WTC11 (cell line): ENCODE results near the gene LPP.

Source experiments
- CTCF ChIP-seq: fragments of 200-600 bp; IDR thresholded peaks from 2 replicates; pipeline ENCODE4 v1.8.0; 2022; ENCODE audit warnings: antibody characterized with exemption
- TF ChIP-seq, protein P1 (sequence below): sonication (generic); formaldehyde crosslinking; conservative IDR thresholded peaks from 2 replicates; pipeline ENCODE4 v1.8.1; 2022; ENCODE audit warnings: mild to moderate bottlenecking, missing genetic modification reagents

DNA sequence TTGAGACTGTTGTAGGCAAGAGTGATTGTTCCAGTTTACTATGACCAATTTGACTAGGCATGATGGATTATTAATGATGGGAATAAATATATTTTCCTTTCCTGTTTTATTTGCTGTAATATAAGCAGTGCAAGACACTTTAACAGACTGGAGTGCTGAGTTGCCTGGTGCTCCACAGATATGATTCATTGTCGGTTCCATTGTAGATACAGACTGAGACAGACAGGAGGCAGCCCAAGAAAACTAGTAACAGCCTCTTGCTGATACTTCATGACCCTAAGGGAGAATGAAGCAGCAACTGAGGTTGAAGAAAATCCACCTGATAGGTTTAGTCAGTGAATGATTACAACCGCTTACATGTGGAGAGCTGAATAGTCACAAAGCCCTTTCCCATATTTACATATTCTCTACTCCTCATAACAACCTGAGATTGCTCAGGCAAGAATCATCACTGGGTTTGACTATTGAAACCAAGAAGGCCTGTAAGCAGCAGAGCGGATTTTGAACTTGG lies 782.7 kb downstream of the LPP start:
- TF ChIP-seq, protein P1, sequence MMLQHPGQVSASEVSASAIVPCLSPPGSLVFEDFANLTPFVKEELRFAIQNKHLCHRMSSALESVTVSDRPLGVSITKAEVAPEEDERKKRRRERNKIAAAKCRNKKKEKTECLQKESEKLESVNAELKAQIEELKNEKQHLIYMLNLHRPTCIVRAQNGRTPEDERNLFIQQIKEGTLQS, result no peak
- TF ChIP-seq CTCF, result no peak
